HG03066 (cell line): ENCODE results near the gene OCA2.
A peak's percentile ranks its signal among the peaks of the same experiment; 100 is the strongest.
"Not testable (repeated sequence)": the region's sequence is repeated elsewhere in the genome, so short reads cannot be mapped to it uniquely, and the experiment has no call there.

Experiments used
- ATAC-seq: cut with Tn5 transposase; IDR thresholded peaks from one replicate; pipeline ENCODE4 v1.9.1; 2021; ENCODE audit warnings: low read depth; ENCODE audit not compliant: unreplicated experiment

OCA2 gene

DNA sequence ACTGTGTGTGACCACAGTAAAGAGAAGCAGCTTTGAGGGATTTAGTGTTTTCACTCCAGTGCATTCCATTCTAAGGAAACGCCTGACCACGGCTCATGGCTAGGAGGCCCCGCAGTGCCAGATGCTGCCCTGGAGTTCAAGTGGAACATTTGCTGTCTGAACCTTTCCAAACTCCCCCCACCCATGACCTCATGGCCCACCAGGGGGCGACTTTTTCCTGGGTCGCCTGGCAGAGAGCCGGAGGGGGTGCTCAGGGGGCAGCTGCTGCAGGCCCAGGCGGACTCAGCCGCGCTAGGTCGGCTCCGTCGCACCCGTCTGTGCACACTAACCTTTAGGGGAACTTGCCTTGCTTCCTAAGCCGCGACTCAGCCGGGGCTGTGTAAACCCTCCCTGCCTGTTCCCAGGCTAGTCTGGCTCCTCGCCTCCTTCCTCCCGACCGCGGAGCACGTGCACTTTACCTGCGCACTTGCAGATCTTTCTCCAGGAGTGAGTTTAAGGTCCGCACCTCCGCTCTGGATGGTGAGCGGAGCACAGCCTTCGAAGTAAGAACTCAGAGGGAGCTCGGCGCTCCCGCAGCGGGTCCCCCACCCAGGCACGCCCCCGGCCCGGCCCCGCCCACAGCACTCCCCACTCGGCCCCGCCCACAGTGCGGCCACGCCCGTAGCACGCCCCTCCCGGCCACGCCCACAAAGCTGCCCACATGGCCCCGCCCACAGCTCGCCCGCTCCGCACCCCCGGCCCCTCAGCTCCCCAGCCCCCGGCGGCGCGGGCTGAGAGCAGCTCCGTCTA, at the start of gene OCA2:
TSS of gene OCA2 (minus strand) at position 550 of the 789 bp plus-strand sequence. CDS start 17,441 bp downstream, outside the sequence.
- no peak for ATAC-seq

DNA sequence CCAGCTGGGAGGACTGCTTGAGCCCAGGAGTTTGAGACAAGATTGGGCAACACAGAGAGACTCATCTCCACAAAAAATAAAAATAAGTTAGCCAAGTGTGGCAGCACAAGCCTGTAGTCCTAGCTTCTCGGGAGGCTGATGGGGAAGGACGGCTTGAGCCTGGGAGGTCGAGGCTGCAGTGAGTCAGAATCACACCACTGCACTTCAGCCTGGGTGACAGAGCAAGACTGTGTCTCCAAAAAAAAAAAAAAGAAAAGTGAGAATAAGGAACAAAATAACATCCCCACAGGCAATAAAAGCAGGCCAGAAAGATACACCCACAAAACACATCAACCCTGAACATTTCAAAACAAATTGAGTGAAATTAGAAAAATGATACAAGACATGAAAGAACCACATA, 48.7 kb upstream of the OCA2 start:
- no peak for ATAC-seq

- not testable (repeated sequence) for ATAC-seq
These were observed 46.3 kb upstream of the OCA2 start for GRCh38 chr15:28145419-28145818.

DNA sequence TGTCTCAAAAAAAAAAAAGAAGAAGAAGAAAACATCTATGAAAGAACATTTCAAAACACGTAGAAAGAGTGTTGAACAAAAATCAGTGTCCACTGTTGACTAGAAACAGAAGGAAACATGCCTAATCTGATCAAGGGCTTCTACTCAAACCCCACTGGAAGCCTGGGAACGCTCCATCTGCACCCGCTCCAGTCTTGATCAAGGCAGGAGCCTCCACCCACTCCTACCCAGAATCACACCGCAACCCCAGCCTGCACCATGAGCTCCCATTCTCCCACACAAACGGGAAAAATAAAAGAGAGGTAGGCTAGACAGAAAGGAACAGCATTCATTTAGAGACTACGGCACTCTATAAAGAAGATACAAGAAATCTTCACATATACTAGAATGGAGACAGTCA, 40.9 kb upstream of the OCA2 start:
- no peak for ATAC-seq

DNA sequence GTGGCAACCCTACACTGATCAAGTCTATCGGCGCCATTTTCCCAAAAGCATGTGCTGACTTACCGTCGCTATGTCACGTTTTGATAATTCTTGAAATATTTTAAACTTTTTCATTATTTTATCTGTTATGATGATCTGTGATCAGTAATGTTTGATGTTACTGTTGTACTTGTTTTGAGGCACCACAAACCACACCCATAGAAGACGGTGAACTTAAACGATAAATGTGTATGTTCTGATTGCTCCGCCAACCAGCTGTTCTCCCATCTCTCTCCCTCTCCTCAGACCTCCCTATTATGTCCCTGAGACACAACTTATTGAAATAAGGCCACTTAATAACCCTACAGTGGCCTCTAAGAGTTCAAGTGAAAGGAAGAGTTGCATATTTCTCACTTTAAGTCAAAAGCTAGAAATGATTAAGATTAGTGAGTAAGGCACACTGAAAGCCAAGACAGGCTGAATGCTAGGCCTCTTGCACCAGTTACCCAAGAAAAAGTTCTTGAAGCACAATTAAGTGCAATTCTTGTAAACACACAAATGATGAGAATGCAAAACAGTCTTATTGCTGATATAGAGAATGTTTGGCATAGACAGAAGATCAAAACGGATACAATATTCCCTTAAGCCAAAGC, 38.4 kb upstream of the OCA2 start:
- not testable (repeated sequence) for ATAC-seq

GRCh38 chr15:28136236-28136904, 37.3 kb upstream of the OCA2 start:
- peak; percentile 98 for ATAC-seq

GRCh38 chr15:28133281-28133680, 34.2 kb upstream of the OCA2 start:
- no peak for ATAC-seq

GRCh38 chr15:28132524-28133275, 33.6 kb upstream of the OCA2 start:
- no peak for ATAC-seq

GRCh38 chr15:28131946-28132345, 32.8 kb upstream of the OCA2 start:
- ATAC-seq, result no peak

GRCh38 chr15:28131400-28131799, 32.3 kb upstream of the OCA2 start:
- no peak for ATAC-seq

GRCh38 chr15:28130651-28131050, 31.5 kb upstream of the OCA2 start:
- no peak for ATAC-seq

GRCh38 chr15:28129231-28129848, 30.2 kb upstream of the OCA2 start:
- no peak for ATAC-seq

DNA sequence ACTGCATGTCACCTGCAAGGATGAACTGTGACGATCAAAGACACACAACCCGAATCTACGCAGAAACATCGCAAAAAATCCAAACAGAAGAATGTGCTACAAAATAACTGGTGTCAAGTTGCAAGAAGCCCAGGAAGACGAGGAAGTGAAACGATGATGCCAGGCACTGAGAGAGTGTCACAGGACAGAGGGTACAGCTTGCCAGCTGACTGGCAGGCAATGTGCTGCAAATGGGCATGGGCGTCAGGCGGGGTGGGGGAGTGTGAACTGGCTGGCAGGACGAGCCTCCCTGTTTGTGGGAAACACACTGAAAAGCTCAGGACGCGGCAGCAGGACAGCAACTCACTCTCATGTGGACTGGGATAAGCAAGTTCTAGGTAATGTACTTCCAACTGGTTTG, 28.9 kb upstream of the OCA2 start:
- no peak for ATAC-seq

DNA sequence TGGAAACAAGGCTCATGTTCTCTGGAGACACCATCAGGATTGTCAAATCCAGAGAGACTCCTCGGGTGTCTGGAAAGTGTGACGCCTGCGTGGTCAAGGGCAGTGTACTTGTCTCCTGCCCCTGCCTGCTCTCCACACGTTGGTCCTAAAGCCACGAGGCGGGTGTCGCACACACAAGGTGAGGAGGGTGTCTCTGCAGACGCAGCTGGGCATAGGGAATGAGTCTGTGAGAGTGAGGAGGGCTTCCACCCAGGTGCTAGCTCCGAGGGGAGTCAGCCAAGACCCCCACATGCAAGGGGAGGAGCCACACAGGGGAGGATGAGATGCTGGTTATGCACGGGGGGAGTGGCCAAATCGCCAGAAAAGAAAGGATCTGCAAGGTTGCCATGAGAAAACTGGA, 27.9 kb upstream of the OCA2 start:
- no peak for ATAC-seq

GRCh38 chr15:28125673-28126651, 26.8 kb upstream of the OCA2 start:
- ATAC-seq, result no peak

GRCh38 chr15:28124841-28125240, 25.7 kb upstream of the OCA2 start:
- ATAC-seq, result no peak

GRCh38 chr15:28123408-28124023, 24.4 kb upstream of the OCA2 start:
- ATAC-seq, result no peak

DNA sequence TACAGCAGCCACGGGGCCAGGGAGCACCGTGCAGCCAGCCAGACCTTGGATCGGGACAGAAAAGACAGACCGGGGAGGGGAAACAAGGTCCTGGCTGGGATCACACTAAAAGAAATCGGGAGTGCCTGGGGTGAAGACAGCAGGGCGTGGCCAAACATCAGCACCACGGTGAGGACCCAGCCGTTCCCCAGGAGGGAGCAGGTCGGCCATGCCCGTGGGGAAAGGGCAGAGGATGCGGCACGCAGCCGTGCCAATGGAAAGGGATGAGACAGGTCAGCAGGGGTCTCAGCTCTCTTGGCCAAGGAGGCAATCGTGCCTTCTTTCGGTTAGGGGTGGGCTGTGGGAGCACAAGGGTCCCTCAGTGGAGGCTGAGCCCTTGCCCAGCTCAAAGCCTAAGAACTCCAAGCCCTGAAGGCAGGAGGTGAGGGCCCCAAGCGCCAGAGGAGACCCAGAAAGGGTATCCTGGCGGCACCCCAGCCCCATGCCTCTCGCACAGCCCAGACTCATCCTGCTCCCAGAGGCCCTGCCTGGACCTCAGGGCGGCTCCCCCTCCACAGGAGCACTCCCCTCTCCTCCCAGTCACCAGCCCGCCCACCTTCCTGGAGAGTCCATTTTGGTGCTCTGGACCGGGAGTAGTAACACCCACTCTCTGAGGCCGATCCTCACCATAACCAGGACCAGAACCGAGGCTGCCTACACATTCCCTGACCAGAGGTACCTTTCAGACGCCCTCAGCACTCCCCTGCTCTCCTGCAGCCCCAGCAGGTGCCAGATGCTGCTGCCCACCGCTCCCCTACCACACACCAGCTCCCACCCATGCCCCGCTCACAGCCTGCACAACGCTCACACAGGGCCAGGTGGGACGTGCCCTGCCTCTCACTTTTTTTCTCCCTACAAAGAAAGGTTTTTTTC, 23.2 kb upstream of the OCA2 start:
- no peak for ATAC-seq
